IMR-90 (cell line): ENCODE measurements around the gene GNAS. TPM values are rescaled to one million over a fixed set of nuclear protein-coding genes. Genes with fewer than 3 reads are reported as not detected.

Experiments
- ATAC-seq: fragments of 200-7000 bp; cut with Tn5 transposase; 2 replicates; pipeline ENCODE4 v1.9.1; 2020; ENCODE audit warnings: low read depth, mild to moderate bottlenecking, moderate library complexity
- BruUV-seq: library from RNA; stranded (reverse); fragments of 400-500 nt; replicated peaks from 2 replicates; lab custom pipeline; 2021; lab: Mats Ljungman, UMichigan
- CTCF ChIA-PET: fragments of 300-600 bp; formaldehyde crosslinking; extraction: SDS; loops from one replicate; lab custom pipeline; 2021; ENCODE audit warnings: antibody characterized with exemption; lab: Yijun Ruan, JAX
- POLR2A ChIA-PET: fragments of 300-600 bp; sonication (Branson Sonifier 250); formaldehyde crosslinking; loops from one replicate; lab custom pipeline; 2022; ENCODE audit warnings: antibody characterized with exemption; ENCODE audit not compliant: unreplicated experiment; lab: Charles Lee
- DNase-seq: peaks from one replicate; pipeline ENCODE4 v3.0.0; 2013
- H2AFZ ChIP-seq: replicated peaks from 2 replicates; pipeline ENCODE3; 2013; ENCODE audit warnings: low read length, mild to moderate bottlenecking; ENCODE audit not compliant: poor library complexity
- H2AK5ac ChIP-seq: 2 replicates; pipeline ENCODE4 v1.6.1; 2013; ENCODE audit warnings: low read depth, low read length, inconsistent platforms
- H2AK9ac ChIP-seq: replicated peaks from 2 replicates; pipeline ENCODE3; 2013; ENCODE audit warnings: mild to moderate bottlenecking, low read depth, low read length, moderate library complexity; ENCODE audit not compliant: poor library complexity
- H2BK120ac ChIP-seq: 2 replicates; pipeline ENCODE4 v1.6.1; 2013; ENCODE audit warnings: low read depth, low read length, inconsistent platforms
- H2BK15ac ChIP-seq: 3 replicates; pipeline ENCODE4 v1.6.1; 2013; ENCODE audit warnings: low read depth, low read length, inconsistent platforms
- H2BK20ac ChIP-seq: 2 replicates; pipeline ENCODE4 v1.6.1; 2013; ENCODE audit warnings: low read depth, mild to moderate bottlenecking, inconsistent platforms, low read length, moderate library complexity
- H2BK5ac ChIP-seq: 2 replicates; pipeline ENCODE4 v1.6.1; 2013; ENCODE audit warnings: mild to moderate bottlenecking, low read depth, low read length, inconsistent platforms; ENCODE audit not compliant: poor library complexity, severe bottlenecking
- H3K14ac ChIP-seq: replicated peaks from 2 replicates; pipeline ENCODE4 v1.6.1; 2013; ENCODE audit warnings: low read depth, low read length, inconsistent platforms
- H3K18ac ChIP-seq: 2 replicates; pipeline ENCODE4 v1.6.1; 2013; ENCODE audit warnings: low read depth, low read length, control low read depth
- H3K23ac ChIP-seq: 2 replicates; pipeline ENCODE4 v1.6.1; 2013; ENCODE audit warnings: low read depth, low read length, inconsistent platforms
- H3K27ac ChIP-seq: 2 replicates; pipeline ENCODE4 v1.5.1; 2013; ENCODE audit warnings: mild to moderate bottlenecking, control low read depth, low read length; ENCODE audit not compliant: insufficient read depth
- H3K27me3 ChIP-seq: 2 replicates; pipeline ENCODE4 v1.6.1; 2013; ENCODE audit warnings: low read length; ENCODE audit not compliant: control insufficient read depth, insufficient read depth
- H3K36me3 ChIP-seq: 2 replicates; pipeline ENCODE4 v1.6.1; 2013; ENCODE audit warnings: low read length, mixed read lengths; ENCODE audit not compliant: control insufficient read depth, insufficient read depth
- H3K4ac ChIP-seq: 2 replicates; pipeline ENCODE4 v1.6.1; 2013; ENCODE audit warnings: low read depth, low read length, inconsistent platforms
- H3K4me1 ChIP-seq: 2 replicates; pipeline ENCODE4 v1.6.1; 2013; ENCODE audit warnings: low read length, mixed read lengths; ENCODE audit not compliant: control insufficient read depth, insufficient read depth
- H3K4me2 ChIP-seq: 2 replicates; pipeline ENCODE4 v1.6.1; 2013; ENCODE audit warnings: low read depth, mild to moderate bottlenecking, control low read depth, low read length, moderate library complexity
- H3K4me3 ChIP-seq: 2 replicates; pipeline ENCODE4 v1.5.1; 2013; ENCODE audit warnings: low read depth, mild to moderate bottlenecking, control low read depth, low read length, moderate library complexity; ENCODE audit not compliant: insufficient read depth
- H3K56ac ChIP-seq: 2 replicates; pipeline ENCODE4 v1.6.1; 2013; ENCODE audit warnings: low read length, inconsistent platforms; ENCODE audit not compliant: insufficient read depth; ENCODE audit errors: extremely low read depth
- H3K79me1 ChIP-seq, 2 experiments: 2 replicates each; pipeline ENCODE4 v1.6.1; 2013; ENCODE audit warnings: low read length in 2 of 2, inconsistent platforms in 1 of 2, low read depth in 1 of 2
- H3K9ac ChIP-seq: 2 replicates; pipeline ENCODE4 v1.6.1; 2013; ENCODE audit warnings: low read depth, low read length, control low read depth
- H3K9me1 ChIP-seq: 2 replicates; pipeline ENCODE4 v1.6.1; 2013; ENCODE audit warnings: low read length, inconsistent platforms; ENCODE audit not compliant: insufficient read depth
- H3K9me3 ChIP-seq: 2 replicates; pipeline ENCODE4 v1.6.1; 2013; ENCODE audit warnings: low read length; ENCODE audit not compliant: control insufficient read depth, insufficient read depth
- H4K20me1 ChIP-seq: 2 replicates; pipeline ENCODE4 v1.6.1; 2013; ENCODE audit warnings: low read length, inconsistent platforms; ENCODE audit not compliant: insufficient read depth
- H4K5ac ChIP-seq: 2 replicates; pipeline ENCODE4 v1.6.1; 2013; ENCODE audit warnings: mild to moderate bottlenecking, low read depth, low read length, control low read depth
- H4K8ac ChIP-seq, 2 experiments: 2 replicates each; pipeline ENCODE4 v1.6.1; 2013; ENCODE audit warnings: low read depth in 2 of 2, low read length in 2 of 2, control low read depth in 1 of 2, inconsistent platforms in 1 of 2
- H4K91ac ChIP-seq: 2 replicates; pipeline ENCODE4 v1.6.1; 2013; ENCODE audit warnings: low read depth, low read length, inconsistent platforms; ENCODE audit not compliant: insufficient read depth
- CEBPB ChIP-seq: IDR thresholded peaks from 2 replicates; pipeline ENCODE4 v1.6.1; 2012; ENCODE audit warnings: low read depth, low read length, improper control_type of control experiment
- RFX5 ChIP-seq: IDR thresholded peaks from 2 replicates; pipeline ENCODE4 v1.8.0; 2012; ENCODE audit warnings: low read depth, mild to moderate bottlenecking, low read length, moderate library complexity
- WGBS, 2 experiments: methylation state at CpG; one replicate each; pipeline versions ENCODE4 v1.1.5 to v1.1.7; 2013; ENCODE audit warnings: missing lambda C conversion rate in 2 of 2; ENCODE audit not compliant: insufficient read length in 1 of 2; ENCODE audit errors: extremely low coverage in 2 of 2; 5-methylcytosine and 5-hydroxymethylcytosine counted together
- dilution Hi-C: fragments of 300-500 bp; cut with HindIII; formaldehyde crosslinking; loops from one replicate; pipeline ENCODE4 v1.14.3; 2018; ENCODE audit warnings: low sequenced_read_pairs; ENCODE audit not compliant: unreplicated experiment
- in situ Hi-C: fragments of 300-500 bp; cut with MboI; formaldehyde crosslinking; loops from 3 replicates; pipeline ENCODE4 v1.14.3; 2019; ENCODE audit warnings: low sequenced_read_pairs, inconsistent platforms, mixed read lengths
- intact Hi-C: fragments of 100-400 bp; cut with micrococcal nuclease; formaldehyde crosslinking; loops from 2 replicates; pipeline ENCODE4 v1.10.0; 2022
- polyA plus RNA-seq, 3 experiments: library from polyadenylated mRNA; depleted of rRNA; stranded (reverse); fragments of >200 nt; gene quantifications; 2 replicates each; pipeline ENCODE4 v1.2.3, GENCODE V29; 2012; ENCODE audit warnings: low replicate concordance in 1 of 3
- total RNA-seq: library from RNA; depleted of rRNA; stranded (reverse); fragments of >200 nt; gene quantifications from 2 replicates; pipeline ENCODE4 v1.2.3, GENCODE V29; 2012

GNAS gene
- total and polyA plus RNA-seq, 2 of the 4 experiments (the other 2 are of a cell fraction), result 397 to 1,356 TPM

- ATAC-seq, result no peak
- H4K20me1 ChIP-seq, result peaks cover 90% of the 10 kb centered on the region
- CTCF ChIA-PET, result no interaction called here
These were observed 47.9 kb downstream of the GNAS start for GRCh38 chr20:58900397-58900796.

More at GRCh38 chr20:58900397-58900796, 47.9 kb downstream of the GNAS start:
- Histone ChIP-seq H3K9ac (no peak overlapping the region), H4K5ac (no peak overlapping the region), H3K56ac (no peak overlapping the region), H4K91ac (no peak overlapping the region), H3K27ac (no peak overlapping the region), H2BK5ac (no peak overlapping the region), H3K9me3 (no peaks in the 10 kb centered on the region), H2BK15ac (no peak overlapping the region), H3K27me3 (no peaks in the 10 kb centered on the region), H3K4me1 (peaks cover 22% of the 10 kb centered on the region), H3K4me2 (no peak overlapping the region), H2AK9ac (no peak overlapping the region), H3K18ac (no peak overlapping the region), H3K23ac (peak overlapping the region; percentile 67; the same call in 1 of the 2 replicates), H3K79me1 (peaks cover 18 to 82% of the 10 kb centered on the region in 2 experiments; a peak in 3 of 4 replicates), H3K9me1 (peaks cover 20% of the 10 kb centered on the region), H3K4me3 (no peak overlapping the region), H3K14ac (no peak overlapping the region), H3K4ac (no peak overlapping the region), H2BK120ac (no peak overlapping the region), H4K8ac (0 out of 4 replicates have a peak overlapping the region, but pooled peaks of 1 of the 2 experiments have one; percentile 10), H2BK20ac (no peak overlapping the region), H3K36me3 (peaks cover 28% of the 10 kb centered on the region), H2AFZ (no peak overlapping the region), H2AK5ac (no peak overlapping the region)
- dilution Hi-C loops, result no loop called here
- WGBS, 2 experiments, result no CpG with 5 or more reads among the region's 7 CpGs
- TF ChIP-seq CEBPB, result peak; percentile 72; the same call in 1 of the 2 replicates
- no peak for TF ChIP-seq RFX5
- BruUV-seq, result no TSS peak
- in situ Hi-C loops, result loop anchor here (10.0 kb wide), 1 partner anchor 124 kb away; no protein-coding TSS in a partner anchor
- intact Hi-C loops, result no loop called here
- DNase-seq, result no peak
- POLR2A ChIA-PET, result no interaction called here
